CD4-positive, alpha-beta T cell treated with Interleukin-6 for 4 hours (primary cell): ENCODE data around the gene ZNF652.
"Not testable (repeated sequence)": the region's sequence is repeated elsewhere in the genome, so short reads cannot be mapped to it uniquely, and the experiment has no call there.

Source experiments
- DNase-seq: peaks from one replicate; pipeline ENCODE4 v3.0.0-alpha.2; 2020; ENCODE audit warnings: mixed read lengths

ZNF652 gene

DNA sequence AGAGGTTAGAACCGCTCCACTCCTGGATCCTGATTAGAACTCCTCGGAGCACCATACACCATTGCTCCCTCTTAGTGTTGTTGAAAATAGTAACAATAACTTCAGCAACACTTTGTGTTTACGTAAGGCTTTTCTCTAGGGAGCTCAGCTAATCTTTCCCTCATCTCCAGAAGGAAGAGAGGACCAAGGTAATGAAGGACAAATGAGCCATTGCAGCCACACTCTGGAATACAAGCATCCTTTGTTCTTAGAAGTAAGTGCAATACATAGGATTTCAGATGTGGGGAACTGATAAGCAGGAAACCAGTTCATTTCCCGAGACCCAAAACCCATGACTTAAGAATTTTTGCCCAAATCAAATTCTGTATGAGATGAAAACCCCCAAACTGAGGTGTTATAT lies 22.9 kb upstream of the ZNF652 start:
- no peak for DNase-seq

DNA sequence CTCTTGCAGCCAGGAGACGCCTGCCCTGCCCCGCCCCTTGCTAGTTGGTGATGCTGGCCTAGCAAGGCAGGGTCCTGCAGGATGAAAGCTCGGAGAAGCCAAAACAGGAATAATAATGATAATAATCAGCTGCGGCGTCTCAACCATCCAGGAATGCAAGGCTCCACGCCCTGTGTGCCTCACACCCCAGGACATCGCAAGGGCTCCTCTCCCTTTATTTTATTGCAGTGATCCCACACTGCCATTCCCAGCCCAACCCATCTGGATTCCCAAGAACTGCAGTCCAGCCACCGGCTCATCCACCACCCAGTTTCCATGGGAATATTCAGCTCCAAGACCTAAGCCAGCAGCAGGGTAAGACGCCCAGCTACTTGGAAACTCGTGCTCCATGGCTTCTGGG lies 21.0 kb upstream of the ZNF652 start:
- no peak for DNase-seq

DNA sequence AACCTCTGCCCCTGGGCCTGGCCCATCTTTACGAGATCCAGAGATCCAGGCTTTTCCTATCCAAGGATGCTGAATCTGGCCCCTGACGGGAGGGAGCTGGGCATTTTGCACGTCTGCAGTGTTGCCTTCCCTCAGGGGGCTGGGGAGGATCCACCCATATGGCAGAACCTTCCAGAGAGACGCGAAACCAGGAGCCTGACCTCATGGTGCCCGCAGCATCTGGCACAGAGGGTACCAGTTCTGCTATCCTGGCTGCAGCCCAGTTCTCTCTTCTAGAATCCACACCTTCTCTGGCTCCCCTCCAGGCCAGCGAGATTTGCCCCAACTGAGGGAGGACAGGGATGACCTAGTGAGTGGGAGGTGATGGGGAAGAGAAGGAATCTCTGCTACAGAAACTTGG lies 20.5 kb upstream of the ZNF652 start:
- DNase-seq, result no peak

DNA sequence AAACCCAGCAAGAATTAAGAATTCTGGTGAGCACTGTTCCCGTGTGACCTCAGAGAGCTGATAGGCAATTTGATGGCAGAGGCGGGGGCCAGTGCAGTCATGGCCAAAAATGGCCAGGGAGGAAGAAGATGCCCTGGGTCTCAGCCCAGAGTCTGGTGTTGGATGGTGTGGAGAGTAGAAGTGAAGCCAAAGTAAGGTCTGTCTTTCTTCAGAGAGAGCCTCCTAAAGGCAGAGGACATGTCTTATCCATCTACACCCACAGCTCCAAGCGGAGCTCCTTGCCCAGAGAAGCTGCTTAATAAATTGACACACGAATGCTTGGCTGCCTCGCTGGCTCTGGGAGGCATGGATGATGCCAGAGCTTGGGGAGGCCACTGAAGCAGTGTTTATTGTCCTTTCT lies 19.7 kb upstream of the ZNF652 start:
- DNase-seq, result no peak

DNA sequence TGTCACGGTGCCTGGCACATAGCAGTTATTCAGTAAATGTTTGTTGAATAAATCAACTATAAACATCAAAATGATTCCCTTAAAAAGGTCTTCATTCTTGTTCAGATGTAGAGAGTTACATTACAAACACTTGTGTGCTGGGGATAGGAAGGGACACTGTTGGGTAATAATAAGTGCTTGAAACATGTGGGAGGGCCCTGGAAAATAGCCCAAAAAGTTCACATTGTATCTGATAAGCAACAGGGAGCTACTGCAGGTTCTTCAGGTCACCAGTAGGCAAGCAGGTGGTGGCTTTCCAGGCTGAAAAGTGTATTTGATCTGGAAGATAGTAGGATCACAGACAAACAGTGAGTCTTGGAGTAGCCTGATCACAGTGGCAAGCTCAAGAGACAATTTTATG lies 19.0 kb upstream of the ZNF652 start:
- no peak for DNase-seq

DNA sequence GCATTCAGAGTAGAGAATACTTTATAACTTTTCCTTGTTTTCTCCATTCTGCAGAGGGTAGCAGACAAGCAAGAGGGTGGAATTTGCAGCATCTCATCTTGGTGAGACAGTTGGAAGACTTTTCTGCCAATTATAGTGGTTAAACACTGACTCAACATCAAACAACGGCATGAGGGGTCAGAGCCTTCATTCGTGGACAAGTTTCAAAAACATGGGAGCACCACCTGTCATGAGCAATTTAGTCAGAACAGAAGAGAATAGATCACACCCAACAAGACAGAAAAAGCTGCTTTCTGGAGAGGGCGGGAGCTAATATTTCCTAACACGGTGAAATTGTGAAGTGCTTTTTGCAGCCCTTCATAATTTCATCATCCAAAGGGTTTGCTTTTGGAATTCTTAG lies 17.9 kb upstream of the ZNF652 start:
- DNase-seq, result no peak

DNA sequence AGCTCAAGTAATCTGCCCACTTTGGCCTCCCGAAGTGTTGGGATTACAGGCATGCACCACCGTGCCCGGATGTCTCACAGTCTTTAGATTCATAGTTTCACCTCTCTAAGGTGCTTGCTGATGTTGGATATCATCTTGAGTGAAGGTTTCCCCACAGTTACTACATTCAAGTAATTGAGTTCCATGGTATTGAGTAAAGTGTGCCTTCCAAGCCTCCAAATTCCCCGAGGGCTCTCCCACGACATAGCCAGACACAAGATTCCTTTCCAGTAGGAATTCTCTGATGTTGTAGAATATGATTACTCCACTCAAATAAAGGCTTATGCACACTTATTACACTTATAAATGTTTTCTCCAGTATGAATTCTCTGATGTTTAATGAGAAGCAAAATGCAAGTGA lies 16.3 kb upstream of the ZNF652 start:
- no peak for DNase-seq

DNA sequence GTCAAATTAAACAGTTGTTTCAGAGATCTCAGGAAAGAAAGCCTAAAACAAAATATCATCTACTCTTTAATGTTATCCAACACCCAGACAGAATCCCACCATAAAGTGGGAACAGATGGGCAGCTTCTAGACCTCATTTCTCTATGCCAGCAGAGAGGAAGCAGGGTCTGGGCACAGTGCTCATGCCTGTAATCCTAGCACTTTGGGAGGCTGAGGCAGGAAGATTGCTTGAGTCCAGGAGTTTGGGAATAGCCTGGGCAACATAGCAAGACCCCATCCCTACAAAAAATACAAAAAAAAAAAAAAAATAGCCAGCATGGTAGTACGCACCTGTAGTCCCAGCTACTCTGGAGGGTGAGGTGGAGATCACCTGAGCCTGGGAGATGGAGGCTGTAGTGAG lies 13.5 kb upstream of the ZNF652 start:
- DNase-seq, result no peak

DNA sequence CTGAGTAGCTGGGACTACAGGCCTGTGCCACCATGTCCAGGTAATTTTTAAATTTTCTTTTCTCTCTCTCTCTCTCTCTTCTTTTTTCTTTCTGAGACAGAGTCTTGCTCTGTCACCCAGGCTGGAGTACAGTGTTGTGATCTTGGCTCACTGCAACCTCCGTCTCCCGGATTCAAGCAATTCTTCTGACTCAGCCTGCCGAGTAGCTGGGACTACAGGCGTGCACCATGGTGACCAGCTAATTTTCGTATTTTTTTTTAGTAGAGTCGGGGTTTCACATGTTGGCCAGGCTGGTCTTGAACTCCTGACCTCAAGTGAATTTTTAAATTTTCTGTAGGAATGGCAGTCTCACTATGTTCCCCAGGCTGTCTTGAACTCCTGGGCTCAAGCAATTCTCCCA lies 11.1 kb upstream of the ZNF652 start:
- DNase-seq, result no peak

DNA sequence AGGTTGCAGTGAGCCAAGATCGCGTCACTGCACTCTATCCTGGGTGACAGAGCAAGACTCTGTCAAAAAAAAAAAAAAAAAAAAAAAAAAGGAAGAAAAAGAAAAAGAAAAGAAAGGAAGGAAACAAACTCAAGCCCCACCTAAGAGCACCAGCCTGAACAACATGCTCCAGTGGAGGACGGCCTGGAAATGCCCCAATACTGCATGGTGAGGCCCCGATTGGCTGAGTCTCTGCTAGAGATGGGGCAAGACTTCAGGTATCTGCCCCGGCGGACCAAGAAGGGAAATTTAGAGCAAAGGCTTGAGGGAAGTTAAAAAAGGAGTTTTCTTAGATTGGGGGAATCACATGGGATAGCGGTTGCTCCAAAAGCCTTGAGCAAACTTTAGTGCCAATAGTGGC lies 10.4 kb upstream of the ZNF652 start:
- DNase-seq, result no peak

DNA sequence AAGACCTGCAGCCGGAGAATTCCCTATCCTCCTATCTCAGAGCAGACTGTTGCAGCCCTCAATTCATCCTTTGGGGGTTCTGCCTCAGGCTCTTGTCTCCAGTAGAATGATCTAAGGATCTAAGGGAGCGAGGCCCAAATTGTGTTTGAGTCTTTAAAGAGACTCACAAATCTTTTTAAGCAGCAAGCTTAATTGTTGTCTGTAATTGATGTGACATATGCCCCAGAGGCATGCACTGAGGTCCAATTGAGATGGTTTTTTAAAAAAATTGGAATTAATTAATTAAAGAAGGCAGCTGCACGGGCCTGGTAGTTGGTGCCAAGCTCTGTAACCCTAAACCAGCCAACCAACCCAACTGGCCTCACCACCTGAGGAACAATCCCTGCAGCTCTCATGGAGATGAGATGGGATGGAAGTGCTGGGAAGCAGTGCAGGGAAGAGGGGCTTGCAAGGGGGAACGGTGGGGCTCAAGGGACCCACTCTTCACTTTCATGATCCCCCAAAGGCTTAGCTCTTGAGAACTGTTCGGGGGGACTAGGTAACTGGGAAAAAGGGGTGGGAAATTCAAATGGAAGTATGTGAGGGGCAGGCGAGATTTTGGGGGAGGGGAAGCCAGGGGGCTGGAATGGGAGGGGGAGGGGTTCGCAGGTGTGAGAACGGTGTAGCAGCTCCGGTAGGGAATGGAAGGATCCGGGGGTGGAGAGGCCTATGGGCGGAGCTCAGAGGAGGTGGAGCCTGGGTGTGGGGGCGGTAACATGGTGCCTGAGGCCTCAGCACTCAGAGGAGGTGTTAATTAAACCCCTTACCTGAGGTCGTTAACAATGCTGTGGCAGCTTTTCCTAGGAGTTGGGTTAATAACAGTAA lies 9.2 kb upstream of the ZNF652 start:
- DNase-seq, result no peak

DNA sequence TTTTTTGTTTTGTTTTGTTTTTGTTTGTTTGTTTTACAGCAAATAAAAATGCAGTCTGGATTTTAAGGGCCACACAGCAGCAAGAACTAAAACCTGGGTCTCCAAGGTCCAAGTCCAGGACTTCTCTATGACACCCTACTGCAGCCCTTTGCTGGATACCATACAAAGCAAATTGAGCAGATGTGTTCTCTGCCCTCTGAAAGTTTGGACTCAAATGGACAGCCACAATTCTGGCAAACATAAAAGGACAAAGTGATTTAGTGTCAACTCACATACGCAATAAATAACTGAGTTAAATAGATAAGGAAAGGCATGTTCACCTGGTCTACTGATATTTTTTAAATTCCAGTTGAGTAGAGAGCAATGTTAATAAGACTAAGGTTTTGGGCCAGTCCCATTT lies 7.7 kb upstream of the ZNF652 start:
- DNase-seq, result no peak

DNA sequence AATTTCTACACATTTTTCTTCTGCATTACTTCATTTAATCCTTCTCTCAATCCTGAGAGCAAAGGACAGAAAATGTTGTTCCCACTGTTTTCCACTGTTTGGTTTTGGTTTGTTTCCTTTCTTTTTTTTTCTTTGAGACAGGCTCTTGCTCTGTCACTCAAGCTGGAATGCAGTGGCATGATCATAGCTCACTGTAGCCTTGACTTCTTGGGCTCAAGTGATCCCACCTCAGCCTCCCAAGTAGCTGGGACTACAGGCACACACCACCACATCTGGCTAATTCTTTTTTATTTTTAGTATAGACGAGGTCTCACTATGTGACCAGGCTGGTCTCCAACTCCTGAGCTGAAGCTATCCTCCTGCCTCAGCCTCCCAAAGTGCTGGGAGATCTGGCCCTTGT lies 7.0 kb upstream of the ZNF652 start:
- DNase-seq, result no peak

DNA sequence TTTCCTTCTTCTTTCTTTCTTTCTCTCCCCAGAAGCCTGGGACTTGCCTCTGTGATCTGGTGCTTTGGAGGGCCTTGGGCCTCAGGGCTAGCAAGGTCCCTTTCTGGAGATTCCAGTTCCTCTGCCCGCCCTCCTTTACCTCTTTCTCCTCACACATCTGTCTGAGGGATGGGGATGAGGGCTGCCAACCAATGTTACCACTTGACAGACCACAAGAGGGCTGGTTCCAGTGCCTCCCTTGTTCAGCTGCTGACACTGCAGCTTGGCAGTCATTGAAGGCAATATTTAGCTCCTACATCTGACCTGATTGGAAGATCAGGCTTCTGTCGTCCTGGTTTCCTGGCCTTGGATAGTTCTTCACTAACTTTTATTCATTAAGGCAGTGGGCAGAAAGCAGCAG lies 3.6 kb upstream of the ZNF652 start:
- DNase-seq, result peak; percentile 45

DNA sequence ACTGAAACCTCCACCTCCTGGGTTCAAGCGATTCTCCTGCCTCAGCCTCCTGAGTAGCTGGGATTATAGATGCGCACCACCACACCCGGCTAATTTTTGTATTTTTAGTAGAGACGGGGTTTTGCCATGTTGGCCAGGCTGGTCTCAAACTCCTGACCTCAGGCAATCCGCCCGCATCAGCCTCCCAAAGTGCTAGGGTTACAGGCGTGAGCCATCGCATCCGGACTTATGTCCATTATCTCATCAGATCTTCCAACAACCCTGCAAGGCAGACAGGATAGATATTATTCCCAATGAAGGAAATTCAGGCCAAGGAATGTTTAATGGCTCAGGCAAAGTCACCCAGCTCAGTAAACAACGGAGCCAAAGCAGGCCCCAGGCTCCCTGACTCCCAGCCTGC lies 3.1 kb upstream of the ZNF652 start:
- DNase-seq, result not testable (repeated sequence)

DNA sequence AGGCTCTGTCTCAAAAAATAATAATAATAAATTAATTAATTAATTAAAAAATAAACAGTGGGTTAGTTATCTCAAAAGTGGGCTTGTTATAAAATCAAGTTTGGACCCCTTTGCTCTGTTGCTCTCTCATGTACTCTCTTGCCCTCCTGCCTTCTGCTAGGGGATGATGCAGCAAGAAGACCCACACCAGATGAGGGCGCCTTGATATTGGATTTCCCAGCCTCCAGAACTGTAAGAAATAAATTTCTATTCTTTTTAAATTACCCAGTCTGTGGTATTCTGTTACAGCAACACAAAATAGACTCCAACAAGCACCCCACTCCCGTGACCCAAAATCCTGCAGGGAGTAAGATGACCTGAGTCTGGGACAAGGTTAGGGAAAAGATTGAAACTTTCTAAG lies 2.1 kb upstream of the ZNF652 start:
- no peak for DNase-seq

DNA sequence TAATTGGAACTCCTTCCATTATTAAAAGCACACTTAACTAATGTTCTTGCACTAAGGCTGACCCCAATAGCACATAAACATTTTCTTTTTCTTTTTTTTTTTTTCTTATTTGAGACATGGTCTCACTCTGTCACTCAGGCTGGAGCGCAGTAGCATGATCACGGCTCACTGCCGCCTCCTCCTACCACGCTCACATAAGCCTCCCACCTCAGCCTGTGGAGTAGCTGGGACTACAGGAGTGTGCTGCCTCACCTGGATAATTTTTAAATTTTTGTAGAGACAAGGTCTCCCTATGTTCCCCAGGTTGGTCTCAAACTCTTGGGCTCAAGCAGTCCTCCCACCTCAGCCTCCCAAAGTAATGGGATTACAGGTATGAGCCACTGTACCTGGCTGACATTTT lies 1.2 kb upstream of the ZNF652 start:
- DNase-seq, result no peak

DNA sequence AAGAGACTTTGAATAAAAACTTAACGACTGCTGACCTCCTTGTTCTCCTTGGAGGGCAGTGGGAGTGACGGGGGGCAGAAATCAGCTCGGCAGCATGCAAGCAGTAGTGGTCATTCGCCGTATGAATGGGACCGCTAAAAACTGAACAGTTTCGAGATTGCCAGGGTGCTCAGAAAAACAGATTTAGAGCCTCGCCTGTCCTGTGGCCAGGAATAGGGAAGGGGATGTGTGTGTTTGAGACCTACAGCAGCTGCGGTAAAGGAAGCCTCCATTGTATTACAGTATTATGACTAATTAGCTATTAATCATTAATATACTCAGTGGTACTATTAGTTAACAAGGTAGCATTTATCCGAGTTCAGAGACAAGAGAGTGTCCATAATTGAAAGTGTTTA lies 670 bp upstream of the ZNF652 start:
- no peak for DNase-seq

DNA sequence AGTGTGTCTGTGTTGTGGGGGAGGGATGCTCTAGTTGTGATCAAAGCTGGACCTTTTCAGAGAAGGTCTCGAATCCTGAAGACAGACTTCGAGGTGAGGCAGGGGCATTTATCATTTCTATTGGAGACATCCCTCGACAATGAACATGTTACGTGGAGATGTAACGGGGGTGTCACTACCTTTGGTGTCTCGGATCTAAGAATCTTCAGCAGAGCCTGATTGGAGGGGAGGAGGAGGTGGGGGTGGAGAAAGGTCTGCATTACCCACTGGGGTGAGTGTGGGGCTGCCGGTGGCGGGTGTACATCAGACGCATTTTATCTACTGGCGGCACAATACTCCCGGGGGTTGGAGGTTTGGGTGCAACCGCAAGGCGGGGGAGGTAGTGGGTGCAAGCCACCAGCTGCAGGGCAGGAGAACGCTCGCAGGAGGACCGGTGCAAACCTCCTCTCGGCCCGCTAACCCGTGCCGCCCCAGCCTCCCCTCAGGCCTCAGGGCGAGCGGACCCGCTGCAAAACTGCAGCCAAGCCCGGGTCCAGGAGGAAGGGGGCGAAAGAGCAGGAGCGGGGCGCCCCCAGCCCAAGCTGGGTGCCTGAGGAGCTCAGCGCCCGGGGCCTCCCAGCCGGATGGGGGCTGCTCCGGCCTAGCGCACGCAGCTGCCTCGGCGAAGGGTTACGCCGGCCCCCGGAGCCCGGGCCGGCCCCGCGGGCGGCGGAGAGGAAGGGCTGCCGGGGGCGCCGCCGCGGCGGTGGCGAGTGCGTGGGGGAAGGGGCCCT lies 735 bp downstream of the ZNF652 start:
- peak; percentile 92 for DNase-seq

DNA sequence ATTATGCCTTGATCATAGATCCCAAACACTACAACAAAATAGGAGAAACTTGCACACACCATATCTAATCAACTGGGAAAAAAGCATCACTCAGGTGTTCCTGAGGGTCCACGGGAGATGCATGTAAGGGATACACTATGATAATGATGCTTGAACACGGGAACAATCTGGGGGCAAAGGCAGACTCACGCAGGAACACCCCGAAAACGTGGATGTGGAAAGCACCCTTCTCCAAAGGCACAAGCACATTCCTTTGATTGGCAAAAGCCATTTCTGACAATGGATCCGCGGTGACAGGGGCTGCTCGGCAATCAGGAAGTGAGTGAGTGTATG lies 1.3 kb downstream of the ZNF652 start:
- DNase-seq, result no peak

DNA sequence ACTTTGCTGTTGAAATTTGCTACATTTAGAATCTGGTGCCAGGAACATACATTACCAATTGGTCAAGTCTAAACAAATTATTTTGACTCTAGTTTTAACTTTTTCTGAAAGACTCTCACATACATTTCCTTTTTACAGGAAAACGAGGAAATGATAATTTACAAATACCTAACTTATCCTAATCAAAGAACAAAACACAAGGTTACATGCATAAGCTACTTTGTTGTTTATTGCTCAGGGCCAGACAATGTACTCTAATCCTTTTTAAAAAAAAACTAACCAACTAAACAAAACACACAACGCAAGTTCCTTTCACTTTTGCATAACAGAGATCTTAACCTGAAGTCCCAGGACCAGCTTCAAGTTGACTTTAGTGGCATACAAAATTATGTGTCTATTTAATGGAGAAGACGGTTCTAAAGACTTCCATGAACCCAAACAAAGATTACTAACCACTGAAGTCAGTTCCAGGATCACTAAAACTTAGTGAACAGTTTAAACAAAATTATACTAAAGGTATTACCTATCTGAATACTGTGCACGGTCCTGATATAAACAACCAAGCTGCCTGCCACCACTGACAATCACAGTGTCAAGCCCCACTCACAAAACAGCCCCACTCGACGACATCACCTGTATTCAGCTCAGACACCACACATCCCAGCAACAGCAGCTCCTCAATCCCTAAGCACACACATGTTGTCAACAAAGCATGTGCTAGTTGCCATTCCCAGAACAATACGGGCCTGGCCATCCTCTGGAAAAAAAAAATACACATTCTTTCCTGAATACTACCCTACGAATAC lies 1.9 kb downstream of the ZNF652 start:
- DNase-seq, result peak; percentile 30

DNA sequence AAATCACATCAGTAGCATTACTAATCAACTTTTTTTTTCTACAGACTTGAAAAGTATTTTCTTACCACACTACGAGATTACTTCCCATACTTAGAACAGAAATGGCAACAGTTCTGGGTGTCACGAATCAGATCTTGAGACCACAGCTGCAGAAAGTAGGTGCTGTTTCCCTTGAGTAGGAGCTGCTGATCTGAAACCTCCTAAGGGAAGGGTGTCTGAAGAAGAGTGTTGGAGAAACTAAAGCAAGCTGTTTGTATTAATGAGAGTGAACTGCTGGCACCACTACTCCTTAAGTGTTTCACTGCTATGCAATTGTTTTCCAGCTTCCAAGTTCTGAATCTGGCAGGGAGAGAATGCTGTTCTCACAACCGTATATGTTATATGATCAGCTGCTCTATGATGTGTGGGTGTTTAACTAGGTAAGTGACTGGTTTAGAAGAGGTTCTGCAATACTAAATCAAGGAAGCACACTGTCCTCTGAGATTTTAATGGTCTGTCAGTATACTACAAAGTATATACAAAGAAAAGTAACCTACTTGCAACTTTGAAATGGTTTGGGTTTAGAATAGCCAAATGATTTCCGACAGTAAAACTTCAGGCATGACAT lies 3.3 kb downstream of the ZNF652 start:
- peak; percentile 45 for DNase-seq

DNA sequence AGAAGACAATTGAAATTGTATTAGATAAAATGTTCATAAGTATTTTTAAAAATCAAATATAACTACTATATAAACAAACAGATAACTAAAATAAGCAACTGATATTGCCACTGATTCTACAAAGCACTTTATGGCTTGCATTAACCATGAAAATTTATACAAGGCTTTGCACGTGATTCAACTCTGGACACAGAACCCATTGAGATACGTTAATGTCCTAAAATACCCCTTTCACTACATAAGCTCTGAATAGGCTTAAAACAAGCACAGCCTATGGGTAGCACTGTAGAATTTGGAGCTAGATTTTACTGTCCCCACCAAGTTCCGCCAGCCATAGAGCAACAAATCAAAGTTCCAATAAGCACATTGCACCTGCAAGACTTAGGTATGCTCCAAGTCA lies 4.5 kb downstream of the ZNF652 start:
- no peak for DNase-seq
